K562 (cell line): Measurements from ENCODE around the gene GLT1D1. TPM values are rescaled to one million over a fixed set of nuclear protein-coding genes. Genes with fewer than 3 reads are reported as not detected.

ENCODE experiments used
- GABPB2 ChIP-seq: fragments of 250-450 bp; sonication (Bioruptor Pico); conservative IDR thresholded peaks from 2 replicates; pipeline ENCODE4 v1.5.1; 2021; ENCODE audit warnings: mild to moderate bottlenecking
- HDGF ChIP-seq: fragments of 450-650 bp; IDR thresholded peaks from 2 replicates; pipeline ENCODE4 v1.6.1; 2016
- HMG20A ChIP-seq: fragments of 450-650 bp; formaldehyde crosslinking; conservative IDR thresholded peaks from 2 replicates; pipeline ENCODE4 v1.4.0; 2020; ENCODE audit warnings: mild to moderate bottlenecking, mixed read lengths
- MECOM ChIP-seq: fragments of 250-450 bp; sonication (Bioruptor Pico); IDR thresholded peaks from 2 replicates; pipeline ENCODE4 v1.8.0; 2022; ENCODE audit warnings: inconsistent platforms
- MGA ChIP-seq: fragments of 450-650 bp; IDR thresholded peaks from 2 replicates; pipeline ENCODE4 v1.6.1; 2016; ENCODE audit warnings: mild to moderate bottlenecking, moderate library complexity
- TFE3 ChIP-seq: fragments of 450-650 bp; formaldehyde crosslinking; IDR thresholded peaks from 2 replicates; pipeline ENCODE4 v1.4.0; 2020; ENCODE audit warnings: mild to moderate bottlenecking, mixed read lengths
- ZNF699 ChIP-seq: fragments of 250-450 bp; sonication (Bioruptor Pico); IDR thresholded peaks from 2 replicates; pipeline ENCODE4 v1.8.0; 2021; ENCODE audit warnings: mild to moderate bottlenecking, moderate library complexity; ENCODE audit not compliant: insufficient replicate concordance
- polyA plus RNA-seq, 8 experiments: library from polyadenylated mRNA; depleted of rRNA in 4 of 8; stranded (reverse) in 5 of 8; unstranded in 3 of 8; fragments of >200 nt; fragmentation: Nextera tagmentation in 2 of 8; fragmentation: Illumina TruSeq in 1 of 8; extraction: Ambion mirVana in 2 of 8; extraction: Trizol in 1 of 8; gene quantifications; 2 replicates each; pipeline versions ENCODE4 v1.2.1 to v1.2.3, GENCODE V29; 2011 to 2014; ENCODE audit warnings: inconsistent platforms in 1 of 8, missing spikeins in 1 of 8
- total RNA-seq, 7 experiments: library from RNA; depleted of rRNA in 6 of 7; stranded (reverse); fragments of >200 nt in 6 of 7; fragmentation: Illumina TruSeq in 2 of 7; extraction: Trizol in 2 of 7; gene quantifications; 2 replicates each; pipeline versions ENCODE4 v1.2.1 to v1.2.3, GENCODE V29; 2011 to 2021; ENCODE audit warnings: low replicate concordance in 1 of 7

GLT1D1 gene
- total and polyA plus RNA-seq, 9 of the 15 experiments (the other 6 are each of a cell fraction or from before 2014, with no cell fraction given), result 0.04 TPM; not detected in 8

GRCh38 chr12:128871516-128871892 lies 18.2 kb downstream of the GLT1D1 start (continued):
- TF ChIP-seq MGA (no peak), HMG20A (CRISPR knock-in tag) (no peak), HDGF (no peak), ZNF699 (no peak), TFE3 (CRISPR knock-in tag) (no peak), GABPB2 (CRISPR knock-in tag) (no peak), MECOM (CRISPR knock-in tag) (no peak)
- TF ChIP-seq, all 486 proteins: peak for 0
